Neural cell (in vitro differentiated cells): Measurements from ENCODE around the gene ZNF253.

Experiments
- CTCF ChIP-seq: fragments of 450-650 bp; IDR thresholded peaks from 2 replicates; pipeline ENCODE4 v1.5.1; 2014; ENCODE audit warnings: antibody characterized with exemption, mild to moderate bottlenecking, moderate library complexity; ENCODE audit not compliant: poor library complexity, severe bottlenecking
- EP300 ChIP-seq: fragments of 450-650 bp; conservative IDR thresholded peaks from 2 replicates; pipeline ENCODE4 v1.6.1; 2014; ENCODE audit warnings: antibody characterized with exemption, mild to moderate bottlenecking, moderate library complexity; ENCODE audit not compliant: poor library complexity, severe bottlenecking
- POLR2AphosphoS5 ChIP-seq: IDR thresholded peaks from 2 replicates; pipeline ENCODE4 v1.6.1; 2012
- SMC3 ChIP-seq: fragments of 450-650 bp; conservative IDR thresholded peaks from 2 replicates; pipeline ENCODE4 v1.6.1; 2014; ENCODE audit warnings: antibody characterized with exemption, mild to moderate bottlenecking, moderate library complexity; ENCODE audit not compliant: poor library complexity
- TF ChIP-seq, protein P1 (sequence below): IDR thresholded peaks from 2 replicates; pipeline ENCODE4 v1.6.1; 2012; ENCODE audit warnings: borderline replicate concordance

GRCh38 chr19:19871932-19872331 is 6.2 kb downstream of the ZNF253 start:
- TF ChIP-seq CTCF (no peak), SMC3 (no peak), EP300 (no peak), POLR2AphosphoS5 (no peak)
- TF ChIP-seq, protein P1, sequence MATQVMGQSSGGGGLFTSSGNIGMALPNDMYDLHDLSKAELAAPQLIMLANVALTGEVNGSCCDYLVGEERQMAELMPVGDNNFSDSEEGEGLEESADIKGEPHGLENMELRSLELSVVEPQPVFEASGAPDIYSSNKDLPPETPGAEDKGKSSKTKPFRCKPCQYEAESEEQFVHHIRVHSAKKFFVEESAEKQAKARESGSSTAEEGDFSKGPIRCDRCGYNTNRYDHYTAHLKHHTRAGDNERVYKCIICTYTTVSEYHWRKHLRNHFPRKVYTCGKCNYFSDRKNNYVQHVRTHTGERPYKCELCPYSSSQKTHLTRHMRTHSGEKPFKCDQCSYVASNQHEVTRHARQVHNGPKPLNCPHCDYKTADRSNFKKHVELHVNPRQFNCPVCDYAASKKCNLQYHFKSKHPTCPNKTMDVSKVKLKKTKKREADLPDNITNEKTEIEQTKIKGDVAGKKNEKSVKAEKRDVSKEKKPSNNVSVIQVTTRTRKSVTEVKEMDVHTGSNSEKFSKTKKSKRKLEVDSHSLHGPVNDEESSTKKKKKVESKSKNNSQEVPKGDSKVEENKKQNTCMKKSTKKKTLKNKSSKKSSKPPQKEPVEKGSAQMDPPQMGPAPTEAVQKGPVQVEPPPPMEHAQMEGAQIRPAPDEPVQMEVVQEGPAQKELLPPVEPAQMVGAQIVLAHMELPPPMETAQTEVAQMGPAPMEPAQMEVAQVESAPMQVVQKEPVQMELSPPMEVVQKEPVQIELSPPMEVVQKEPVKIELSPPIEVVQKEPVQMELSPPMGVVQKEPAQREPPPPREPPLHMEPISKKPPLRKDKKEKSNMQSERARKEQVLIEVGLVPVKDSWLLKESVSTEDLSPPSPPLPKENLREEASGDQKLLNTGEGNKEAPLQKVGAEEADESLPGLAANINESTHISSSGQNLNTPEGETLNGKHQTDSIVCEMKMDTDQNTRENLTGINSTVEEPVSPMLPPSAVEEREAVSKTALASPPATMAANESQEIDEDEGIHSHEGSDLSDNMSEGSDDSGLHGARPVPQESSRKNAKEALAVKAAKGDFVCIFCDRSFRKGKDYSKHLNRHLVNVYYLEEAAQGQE = no peak
